CD14-positive monocyte (primary cell): ENCODE results near the gene FH. TPM values are rescaled to one million over a fixed set of nuclear protein-coding genes. Genes with fewer than 3 reads are reported as not detected.

ENCODE experiments used
- DNase-seq, 3 donors: peaks; one replicate each; pipeline ENCODE4 v3.0.0-alpha.2; 2011 to 2022
- H2AFZ ChIP-seq: 2 replicates; pipeline ENCODE4 v1.6.0; 2012; ENCODE audit warnings: mild to moderate bottlenecking, low read depth, low read length, inconsistent platforms; ENCODE audit not compliant: insufficient read depth, poor library complexity, severe bottlenecking
- H3K27ac ChIP-seq, 2 donors: 1 replicate in 1 of 2; 2 replicates in 1 of 2; pipeline ENCODE4 v1.5.1; 2012 to 2013; ENCODE audit warnings: low read length in 2 of 2, control low read depth in 1 of 2, inconsistent platforms in 1 of 2, low read depth in 1 of 2, mild to moderate bottlenecking in 1 of 2
- H3K27me3 ChIP-seq, 2 donors: one replicate each; pipeline versions ENCODE4 v1.6.0 to v1.6.1; 2011 to 2013; ENCODE audit warnings: low read length in 2 of 2; ENCODE audit not compliant: control insufficient read depth in 2 of 2, insufficient read depth in 2 of 2
- H3K36me3 ChIP-seq, 2 donors: replicated peaks in 1 of 2; 1 replicate in 1 of 2; 2 replicates in 1 of 2; pipeline versions ENCODE4 v1.5.1 to v1.6.1; 2012 to 2013; ENCODE audit warnings: low read length in 2 of 2, control low read depth in 1 of 2, inconsistent platforms in 1 of 2, mild to moderate bottlenecking in 1 of 2; ENCODE audit not compliant: insufficient read depth in 2 of 2, control insufficient read depth in 1 of 2
- H3K4me1 ChIP-seq, 2 donors: 1 replicate in 1 of 2; 2 replicates in 1 of 2; pipeline versions ENCODE4 v1.5.1 to v1.6.1; 2012 to 2013; ENCODE audit warnings: low read length in 2 of 2, control low read depth in 1 of 2, inconsistent platforms in 1 of 2, mild to moderate bottlenecking in 1 of 2, moderate library complexity in 1 of 2; ENCODE audit not compliant: insufficient read depth in 2 of 2, control insufficient read depth in 1 of 2
- H3K4me2 ChIP-seq: replicated peaks from 2 replicates; pipeline ENCODE3; 2012; ENCODE audit warnings: low read length, moderate library complexity, mild to moderate bottlenecking; ENCODE audit not compliant: poor library complexity, severe bottlenecking; ENCODE audit errors: extremely low read depth
- H3K4me3 ChIP-seq, 3 experiments: fragments of 200-600 bp in 1 of 3; sonication (generic) in 1 of 3; replicated peaks in 1 of 3; 1 replicate in 2 of 3; 2 replicates in 1 of 3; pipeline ENCODE4 v1.5.1; 2011 to 2013; ENCODE audit warnings: low read length in 3 of 3, mild to moderate bottlenecking in 3 of 3, control low read depth in 2 of 3, low read depth in 2 of 3, inconsistent platforms in 1 of 3, moderate library complexity in 1 of 3
- H3K79me2 ChIP-seq: 2 replicates; pipeline ENCODE4 v1.6.0; 2012; ENCODE audit warnings: mild to moderate bottlenecking, control low read depth, inconsistent platforms, low read length, moderate library complexity; ENCODE audit not compliant: insufficient read depth
- H3K9ac ChIP-seq: 2 replicates; pipeline ENCODE4 v1.6.0; 2017; ENCODE audit warnings: low read length, mild to moderate bottlenecking; ENCODE audit not compliant: insufficient read depth, poor library complexity, severe bottlenecking
- H3K9me3 ChIP-seq, 2 donors: replicated peaks in 1 of 2; 1 replicate in 1 of 2; 2 replicates in 1 of 2; pipeline versions ENCODE4 v1.5.1 to v1.6.1; 2012 to 2013; ENCODE audit warnings: low read length in 2 of 2, control low read depth in 1 of 2; ENCODE audit not compliant: control insufficient read depth in 1 of 2, insufficient read depth in 1 of 2
- H4K20me1 ChIP-seq: 2 replicates; pipeline ENCODE4 v1.6.0; 2012; ENCODE audit warnings: mild to moderate bottlenecking, low read length, control low read depth, moderate library complexity; ENCODE audit not compliant: insufficient read depth
- H3K27ac Mint-ChIP-seq, 7 donors: one replicate each; pipeline ENCODE4 v1.8.0; 2020; ENCODE audit warnings: mild to moderate bottlenecking in 7 of 7, mixed read lengths in 7 of 7, moderate library complexity in 6 of 7, inconsistent platforms in 2 of 7
- H3K27me3 Mint-ChIP-seq, 3 donors: one replicate each; pipeline ENCODE4 v1.8.0; 2021 to 2022; ENCODE audit warnings: low read depth in 3 of 3, mild to moderate bottlenecking in 3 of 3, mixed read lengths in 3 of 3, moderate library complexity in 3 of 3, inconsistent platforms in 1 of 3
- H3K36me3 Mint-ChIP-seq, 2 donors: one replicate each; pipeline ENCODE4 v1.8.0; 2020; ENCODE audit warnings: mixed read lengths in 2 of 2, inconsistent platforms in 1 of 2, mild to moderate bottlenecking in 1 of 2
- H3K4me1 Mint-ChIP-seq: one replicate; pipeline ENCODE4 v1.8.0; 2020; ENCODE audit warnings: mild to moderate bottlenecking, mixed read lengths
- H3K4me3 Mint-ChIP-seq, 2 donors: one replicate each; pipeline ENCODE4 v1.8.0; 2020; ENCODE audit warnings: mild to moderate bottlenecking in 2 of 2, mixed read lengths in 2 of 2, moderate library complexity in 1 of 2
- H3K9me3 Mint-ChIP-seq, 7 donors: one replicate each; pipeline ENCODE4 v1.8.0; 2020 to 2022; ENCODE audit warnings: mixed read lengths in 7 of 7, mild to moderate bottlenecking in 6 of 7, moderate library complexity in 6 of 7, inconsistent platforms in 2 of 7
- CTCF ChIP-seq: fragments of 200-600 bp; IDR thresholded peaks from one replicate; pipeline ENCODE4 v1.8.0; 2022; ENCODE audit warnings: antibody characterized with exemption, mild to moderate bottlenecking
- WGBS: methylation state at CpG from one replicate; pipeline ENCODE4 v1.1.5; 2013; ENCODE audit warnings: missing lambda C conversion rate; ENCODE audit not compliant: insufficient coverage; 5-methylcytosine and 5-hydroxymethylcytosine counted together
- intact Hi-C, 2 donors: fragments of 100-400 bp; cut with micrococcal nuclease; formaldehyde crosslinking; loops; one replicate each; pipeline versions ENCODE4 v1.15.0 to v1.15.1; 2023
- polyA plus RNA-seq, 3 donors: library from polyadenylated mRNA; depleted of rRNA in 1 of 3; unstranded in 2 of 3; stranded (reverse) in 1 of 3; fragments of 300-500 nt in 2 of 3; fragments of >200 nt in 1 of 3; fragmentation: Illumina TruSeq in 2 of 3; gene quantifications; 1 replicate in 2 of 3; 2 replicates in 1 of 3; pipeline ENCODE4 v1.2.3, GENCODE V29; 2012 to 2021

The FH gene
- polyA plus RNA-seq, 3 donors: 21.1 to 34.9 (median 32.5) TPM

- no peak overlapping the region for H3K4me3 Mint-ChIP-seq
- H3K9ac ChIP-seq: no peak overlapping the region
- peak overlapping the region in 6 of 7 donors; percentile 60 to 92 (median 71) for H3K27ac Mint-ChIP-seq
- H3K27me3 Mint-ChIP-seq: peaks cover 0 to 2% (median 0%) of the 10 kb centered on the region in 3 donors
- peaks cover 46% of the 10 kb centered on the region for H3K4me1 Mint-ChIP-seq
- no peak for TF ChIP-seq CTCF
- no peak for DNase-seq
- H3K9me3 ChIP-seq: no peaks in the 10 kb centered on the region
- H3K36me3 Mint-ChIP-seq: peaks cover 31 to 39% of the 10 kb centered on the region in 2 donors
- H3K4me1 ChIP-seq: peaks cover 38 to 39% of the 10 kb centered on the region in 2 donors
- no peak overlapping the region for H3K4me3 ChIP-seq
- no peak overlapping the region for H3K27ac ChIP-seq
- no peaks in the 10 kb centered on the region for H3K27me3 ChIP-seq
- H3K36me3 ChIP-seq: peaks cover 14 to 17% of the 10 kb centered on the region in 2 donors
- intact Hi-C loops: loop anchor here in 1 of 2 donors (2.0 to 5.0 kb wide), 2 partner anchors 21 to 38 kb away; partner anchors contain the start of gene KMO
- no peaks in the 10 kb centered on the region for H4K20me1 ChIP-seq
- peaks cover 0 to 2% (median 0%) of the 10 kb centered on the region in 7 donors for H3K9me3 Mint-ChIP-seq
- no peak overlapping the region for H2AFZ ChIP-seq
- WGBS: no CpG with 5 or more reads among the region's 7 CpGs
- H3K4me2 ChIP-seq: no peak overlapping the region
- H3K79me2 ChIP-seq: peaks cover 6% of the 10 kb centered on the region
These were observed 34.5 kb upstream of the FH start for GRCh38 chr1:241553886-241554592.

GRCh38 chr1:241551759-241552638 lies 32.4 kb upstream of the FH start:
- Histone ChIP-seq H2AFZ (peak overlapping the region; percentile 70), H3K36me3 (peaks cover 14 to 17% of the 10 kb centered on the region in 2 donors), H3K79me2 (peaks cover 6% of the 10 kb centered on the region), H3K9me3 (no peaks in the 10 kb centered on the region), H3K27me3 (no peaks in the 10 kb centered on the region), H3K4me2 (peak overlapping the region; percentile 77), H4K20me1 (no peaks in the 10 kb centered on the region), H3K9ac (peak overlapping the region; percentile 86), H3K27ac (peak overlapping the region; percentile 80 to 100), H3K4me1 (peaks cover 38 to 39% of the 10 kb centered on the region in 2 donors), H3K4me3 (peak overlapping the region; percentile 55 to 90 (median 76))
- peak; percentile 93 to 96 (median 95) for DNase-seq
- Mint-ChIP-seq H3K27ac (peak overlapping the region; percentile 98 to 100 (median 100)), H3K27me3 (peaks cover 0 to 2% (median 0%) of the 10 kb centered on the region in 3 donors), H3K9me3 (peaks cover 0 to 2% (median 1%) of the 10 kb centered on the region in 7 donors), H3K4me1 (peaks cover 42% of the 10 kb centered on the region), H3K36me3 (peaks cover 21 to 29% of the 10 kb centered on the region in 2 donors), H3K4me3 (peak overlapping the region; percentile 84 to 94)
- intact Hi-C loops: loop anchor here (2.0 to 5.0 kb wide), 2 partner anchors 19 to 40 kb away; partner anchors contain the start of gene KMO (in 2 of the 2)
- TF ChIP-seq CTCF: no peak
- WGBS: 28% methylated on average over 9 of the region's 22 CpGs
